HEK293 (cell line): ENCODE measurements around the gene HERC3.

Source experiments
- CTCF ChIA-PET: fragments of 350-600 bp; formaldehyde crosslinking; extraction: SDS; loops from one replicate; lab custom pipeline; 2021; ENCODE audit warnings: antibody characterized with exemption; lab: Yijun Ruan, JAX
- POLR2A ChIA-PET: fragments of 300-600 bp; formaldehyde crosslinking; extraction: SDS; loops from one replicate; lab custom pipeline; 2020; ENCODE audit warnings: antibody characterized with exemption, inconsistent platforms; lab: Yijun Ruan, JAX
- H3K27ac ChIP-seq: fragments of 200-500 bp; sonication (Bioruptor generic); 2 replicates; pipeline ENCODE4 v1.5.1; 2014; ENCODE audit warnings: low read depth, low read length, control low read depth, inconsistent platforms; ENCODE audit errors: extremely low read depth
- H3K36me3 ChIP-seq, 2 experiments: fragments of 200-500 bp in 1 of 2; sonication (Bioruptor generic) in 1 of 2; 1 replicate in 1 of 2; 2 replicates in 1 of 2; pipeline ENCODE4 v1.5.1; 2014 to 2017; ENCODE audit warnings: inconsistent platforms in 2 of 2, low read length in 2 of 2; ENCODE audit not compliant: control insufficient read depth in 2 of 2, insufficient read depth in 1 of 2
- H3K4me1 ChIP-seq: fragments of 200-500 bp; sonication (Bioruptor generic); 2 replicates; pipeline ENCODE4 v1.5.1; 2014; ENCODE audit warnings: mild to moderate bottlenecking, low read length, inconsistent platforms; ENCODE audit not compliant: control insufficient read depth, insufficient read depth
- H3K4me3 ChIP-seq: 2 replicates; pipeline ENCODE4 v1.5.1; 2011; ENCODE audit warnings: low read depth, mild to moderate bottlenecking, control low read depth, low read length, moderate library complexity
- H3K9me3 ChIP-seq: fragments of 200-500 bp; sonication (Bioruptor generic); 2 replicates; pipeline ENCODE4 v1.5.1; 2014; ENCODE audit warnings: low read depth, low read length, inconsistent platforms; ENCODE audit not compliant: control insufficient read depth, insufficient read depth
- GLIS1 ChIP-seq: fragments of 450-650 bp; formaldehyde crosslinking; IDR thresholded peaks from 2 replicates; pipeline ENCODE4 v1.5.1; 2016; ENCODE audit warnings: missing biosample characterization, missing genetic modification characterization
- OSR2 ChIP-seq: fragments of 450-650 bp; formaldehyde crosslinking; IDR thresholded peaks from 2 replicates; pipeline ENCODE4 v1.5.1; 2016; ENCODE audit warnings: missing biosample characterization, missing genetic modification characterization
- WT1 ChIP-seq: fragments of 450-650 bp; formaldehyde crosslinking; IDR thresholded peaks from 2 replicates; pipeline ENCODE4 v1.5.1; 2016; ENCODE audit warnings: missing biosample characterization, missing genetic modification characterization
- ZBTB20 ChIP-seq: fragments of 450-650 bp; formaldehyde crosslinking; IDR thresholded peaks from 2 replicates; pipeline ENCODE4 v1.5.1; 2016; ENCODE audit warnings: missing biosample characterization, missing genetic modification characterization
- ZFP37 ChIP-seq: fragments of 450-650 bp; formaldehyde crosslinking; IDR thresholded peaks from 2 replicates; pipeline ENCODE4 v1.5.1; 2016; ENCODE audit warnings: missing biosample characterization, missing genetic modification characterization
- ZNF10 ChIP-seq: fragments of 450-650 bp; formaldehyde crosslinking; IDR thresholded peaks from 2 replicates; pipeline ENCODE4 v1.5.1; 2017; ENCODE audit warnings: missing biosample characterization, missing genetic modification characterization
- ZNF157 ChIP-seq: fragments of 450-650 bp; formaldehyde crosslinking; IDR thresholded peaks from 2 replicates; pipeline ENCODE4 v1.5.1; 2016; ENCODE audit warnings: missing biosample characterization, missing genetic modification characterization
- ZNF2 ChIP-seq: fragments of 450-650 bp; formaldehyde crosslinking; IDR thresholded peaks from 2 replicates; pipeline ENCODE4 v1.5.1; 2016; ENCODE audit warnings: missing biosample characterization, missing genetic modification characterization
- ZNF302 ChIP-seq: fragments of 450-650 bp; formaldehyde crosslinking; IDR thresholded peaks from 2 replicates; pipeline ENCODE4 v1.5.1; 2016; ENCODE audit warnings: missing biosample characterization, missing genetic modification characterization, low read depth
- ZNF366 ChIP-seq: fragments of 450-650 bp; formaldehyde crosslinking; conservative IDR thresholded peaks from 2 replicates; pipeline ENCODE4 v1.5.1; 2016; ENCODE audit warnings: missing biosample characterization, missing genetic modification characterization
- ZNF394 ChIP-seq: fragments of 450-650 bp; formaldehyde crosslinking; IDR thresholded peaks from 2 replicates; pipeline ENCODE4 v1.5.1; 2016; ENCODE audit warnings: missing biosample characterization, missing genetic modification characterization, mild to moderate bottlenecking, moderate library complexity, borderline replicate concordance
- ZNF48 ChIP-seq: fragments of 450-650 bp; formaldehyde crosslinking; IDR thresholded peaks from 2 replicates; pipeline ENCODE4 v1.5.1; 2016; ENCODE audit warnings: missing biosample characterization, missing genetic modification characterization
- ZNF518A ChIP-seq: fragments of 450-650 bp; formaldehyde crosslinking; conservative IDR thresholded peaks from 2 replicates; pipeline ENCODE4 v1.5.1; 2016; ENCODE audit warnings: low read depth, missing biosample characterization, missing genetic modification characterization
- ZNF521 ChIP-seq: fragments of 450-650 bp; formaldehyde crosslinking; IDR thresholded peaks from 2 replicates; pipeline ENCODE4 v1.5.1; 2017; ENCODE audit warnings: missing biosample characterization, mild to moderate bottlenecking, missing genetic modification characterization
- ZNF571 ChIP-seq: fragments of 450-650 bp; formaldehyde crosslinking; IDR thresholded peaks from 2 replicates; pipeline ENCODE4 v1.5.0; 2017; ENCODE audit warnings: missing biosample characterization, missing genetic modification characterization
- ZNF626 ChIP-seq: fragments of 450-650 bp; sonication (Bioruptor Pico); formaldehyde crosslinking; IDR thresholded peaks from 2 replicates; pipeline ENCODE4 v1.5.1; 2018; ENCODE audit warnings: missing biosample characterization, missing genetic modification characterization, inconsistent platforms
- ZNF747 ChIP-seq: fragments of 450-650 bp; formaldehyde crosslinking; IDR thresholded peaks from 2 replicates; pipeline ENCODE4 v1.5.1; 2016; ENCODE audit warnings: missing biosample characterization, missing genetic modification characterization
- ZNF785 ChIP-seq: fragments of 450-650 bp; formaldehyde crosslinking; IDR thresholded peaks from 2 replicates; pipeline ENCODE4 v1.5.1; 2016; ENCODE audit warnings: missing biosample characterization, missing genetic modification characterization
- ZSCAN23 ChIP-seq: fragments of 450-650 bp; formaldehyde crosslinking; IDR thresholded peaks from 2 replicates; pipeline ENCODE4 v1.5.1; 2016; ENCODE audit warnings: missing biosample characterization, missing genetic modification characterization
- TF ChIP-seq, protein P1 (sequence below): fragments of 450-650 bp; formaldehyde crosslinking; IDR thresholded peaks from 2 replicates; pipeline ENCODE4 v1.5.1; 2016; ENCODE audit warnings: missing biosample characterization, missing genetic modification characterization

HERC3 gene

GRCh38 chr4:88747351-88747750 is 155.1 kb downstream of the HERC3 start:
- ChIA-PET POLR2A (no interaction called here), CTCF (no interaction called here)
- Histone ChIP-seq H3K36me3 (peaks cover 0 to 50% of the 10 kb centered on the region in 2 experiments; a peak in 1 of 3 replicates), H3K9me3 (no peaks in the 10 kb centered on the region), H3K27ac (no peak overlapping the region), H3K4me1 (no peaks in the 10 kb centered on the region), H3K4me3 (no peak overlapping the region)
- no peak for TF ChIP-seq ZNF747
- TF ChIP-seq ZBTB20 (tag by site-specific recombination), result no peak
- TF ChIP-seq GLIS1, result no peak
- TF ChIP-seq, protein P1, sequence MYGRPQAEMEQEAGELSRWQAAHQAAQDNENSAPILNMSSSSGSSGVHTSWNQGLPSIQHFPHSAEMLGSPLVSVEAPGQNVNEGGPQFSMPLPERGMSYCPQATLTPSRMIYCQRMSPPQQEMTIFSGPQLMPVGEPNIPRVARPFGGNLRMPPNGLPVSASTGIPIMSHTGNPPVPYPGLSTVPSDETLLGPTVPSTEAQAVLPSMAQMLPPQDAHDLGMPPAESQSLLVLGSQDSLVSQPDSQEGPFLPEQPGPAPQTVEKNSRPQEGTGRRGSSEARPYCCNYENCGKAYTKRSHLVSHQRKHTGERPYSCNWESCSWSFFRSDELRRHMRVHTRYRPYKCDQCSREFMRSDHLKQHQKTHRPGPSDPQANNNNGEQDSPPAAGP (tag by site-specific recombination), result no peak
- TF ChIP-seq ZNF521 (tag by site-specific recombination), result no peak
- TF ChIP-seq ZNF366, result no peak
- no peak for TF ChIP-seq ZNF626
- no peak for TF ChIP-seq ZNF394 (tag by site-specific recombination)

DNA sequence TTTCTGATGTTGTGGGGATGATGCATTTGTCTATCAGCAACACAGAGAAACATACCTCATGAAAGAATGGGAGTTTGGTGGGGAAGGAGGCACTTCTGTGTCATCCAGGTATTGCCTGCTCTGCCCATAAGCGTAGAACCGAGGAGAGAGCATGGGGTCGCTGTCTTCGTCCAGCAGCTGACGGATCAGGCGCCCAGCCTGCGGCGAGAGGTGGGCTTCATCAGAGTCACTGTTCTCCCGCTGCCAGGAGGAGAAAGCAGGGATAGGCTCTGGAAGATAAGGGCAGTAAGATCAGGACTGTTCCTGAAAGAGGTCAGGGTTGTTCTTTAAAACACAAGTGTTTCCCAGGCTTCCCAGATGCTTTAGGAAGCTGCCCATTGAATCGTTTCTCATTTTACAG is 158.1 kb downstream of the HERC3 start:
- H3K27ac ChIP-seq, result no peak overlapping the region
- POLR2A ChIA-PET, result no interaction called here
- no peaks in the 10 kb centered on the region; the same call in 1 of the 2 replicates for H3K4me1 ChIP-seq
- H3K36me3 ChIP-seq, result peaks cover 0 to 44% of the 10 kb centered on the region in 2 experiments; a peak in 1 of 3 replicates
- no peak overlapping the region for H3K4me3 ChIP-seq
- TF ChIP-seq ZNF302 (tag by site-specific recombination) (no peak), ZNF571 (tag by site-specific recombination) (no peak), ZNF157 (no peak), ZNF48 (tag by site-specific recombination) (no peak), ZFP37 (no peak), ZNF2 (tag by site-specific recombination) (no peak), WT1 (tag by site-specific recombination) (no peak), ZNF518A (tag by site-specific recombination) (no peak), ZSCAN23 (tag by site-specific recombination) (no peak), ZNF785 (tag by site-specific recombination) (no peak), ZNF10 (no peak), OSR2 (tag by site-specific recombination) (no peak), ZBTB20 (tag by site-specific recombination) (no peak)
- H3K9me3 ChIP-seq, result no peaks in the 10 kb centered on the region
- CTCF ChIA-PET, result interaction anchor here (0.7 kb wide), 1 partner anchor 10 kb away, joined by 3 read pairs; no protein-coding TSS in a partner anchor
